ENCODE results near the gene KREMEN2. TPM values are rescaled to one million over a fixed set of nuclear protein-coding genes. Genes with fewer than 3 reads are reported as not detected.

Gene KREMEN2
- total RNA-seq, 1 experiment from 2014 or later = 0.49 TPM

DNA sequence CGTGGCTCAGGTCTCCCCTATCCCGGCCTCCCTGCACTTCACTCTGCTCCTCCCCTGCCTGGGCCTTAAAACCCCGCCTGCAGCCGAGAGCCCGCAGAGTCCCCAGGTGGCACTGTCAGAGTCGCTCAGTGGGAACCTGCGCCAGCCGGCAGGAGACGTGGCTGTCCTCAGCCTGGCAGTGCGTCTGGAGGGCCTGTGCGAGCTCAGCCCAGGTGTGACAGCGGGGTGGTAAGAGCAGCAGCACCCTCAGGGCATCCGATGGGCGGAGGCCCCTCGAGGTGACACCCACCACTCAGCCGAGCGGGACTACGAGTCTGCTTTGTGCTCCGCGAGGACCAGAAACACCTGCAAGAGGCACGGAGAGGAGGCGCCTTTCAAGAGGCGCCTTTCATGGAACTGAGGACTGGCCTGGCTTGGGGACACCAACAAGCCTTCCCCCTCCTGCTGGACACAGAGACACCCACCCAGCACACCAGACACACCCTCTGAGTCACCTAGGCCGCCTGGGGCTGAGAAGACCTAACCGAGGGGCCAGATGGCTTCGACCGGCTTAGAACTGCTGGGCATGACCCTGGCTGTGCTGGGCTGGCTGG is 48.8 kb downstream of the KREMEN2 start, which contains the start of gene CLDN9:
CLDN9 (plus strand) TSS at position 96 of the 593 bp plus-strand sequence; CDS start at position 536, 440 bp downstream.
- TF ChIP-seq, protein P1, sequence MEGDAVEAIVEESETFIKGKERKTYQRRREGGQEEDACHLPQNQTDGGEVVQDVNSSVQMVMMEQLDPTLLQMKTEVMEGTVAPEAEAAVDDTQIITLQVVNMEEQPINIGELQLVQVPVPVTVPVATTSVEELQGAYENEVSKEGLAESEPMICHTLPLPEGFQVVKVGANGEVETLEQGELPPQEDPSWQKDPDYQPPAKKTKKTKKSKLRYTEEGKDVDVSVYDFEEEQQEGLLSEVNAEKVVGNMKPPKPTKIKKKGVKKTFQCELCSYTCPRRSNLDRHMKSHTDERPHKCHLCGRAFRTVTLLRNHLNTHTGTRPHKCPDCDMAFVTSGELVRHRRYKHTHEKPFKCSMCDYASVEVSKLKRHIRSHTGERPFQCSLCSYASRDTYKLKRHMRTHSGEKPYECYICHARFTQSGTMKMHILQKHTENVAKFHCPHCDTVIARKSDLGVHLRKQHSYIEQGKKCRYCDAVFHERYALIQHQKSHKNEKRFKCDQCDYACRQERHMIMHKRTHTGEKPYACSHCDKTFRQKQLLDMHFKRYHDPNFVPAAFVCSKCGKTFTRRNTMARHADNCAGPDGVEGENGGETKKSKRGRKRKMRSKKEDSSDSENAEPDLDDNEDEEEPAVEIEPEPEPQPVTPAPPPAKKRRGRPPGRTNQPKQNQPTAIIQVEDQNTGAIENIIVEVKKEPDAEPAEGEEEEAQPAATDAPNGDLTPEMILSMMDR (conservative IDR thresholded peaks at IDR 0.05; ENCODE audit: low read depth, low read length) = no peak
- no peak for TF ChIP-seq EZH2 (IDR thresholded peaks at IDR 0.05; ENCODE audit: borderline replicate concordance, low read depth, low read length, poor library complexity, severe bottlenecking)
- peaks cover 56% of the 10 kb centered on the region for H3K27me3 ChIP-seq (replicated peaks; ENCODE audit: insufficient read depth, low read depth, low read length, poor library complexity)

DNA sequence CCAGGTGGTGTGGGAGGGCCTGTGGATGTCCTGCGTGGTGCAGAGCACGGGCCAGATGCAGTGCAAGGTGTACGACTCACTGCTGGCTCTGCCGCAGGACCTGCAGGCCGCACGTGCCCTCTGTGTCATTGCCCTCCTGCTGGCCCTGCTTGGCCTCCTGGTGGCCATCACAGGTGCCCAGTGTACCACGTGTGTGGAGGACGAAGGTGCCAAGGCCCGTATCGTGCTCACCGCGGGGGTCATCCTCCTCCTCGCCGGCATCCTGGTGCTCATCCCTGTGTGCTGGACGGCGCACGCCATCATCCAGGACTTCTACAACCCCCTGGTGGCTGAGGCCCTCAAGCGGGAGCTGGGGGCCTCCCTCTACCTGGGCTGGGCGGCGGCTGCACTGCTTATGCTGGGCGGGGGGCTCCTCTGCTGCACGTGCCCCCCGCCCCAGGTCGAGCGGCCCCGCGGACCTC is 49.4 kb downstream of the KREMEN2 start:
- Histone ChIP-seq H3K9me3 (ENCODE audit: low read depth, low read length, poor library complexity, severe bottlenecking) (no peaks in the 10 kb centered on the region), H3K27ac (ENCODE audit: low read depth, low read length, poor library complexity, severe bottlenecking) (no peak overlapping the region), H3K27me3 (replicated peaks; ENCODE audit: insufficient read depth, low read depth, low read length, poor library complexity) (peaks cover 50% of the 10 kb centered on the region), H3K4me1 (ENCODE audit: insufficient read depth, low read length, poor library complexity, severe bottlenecking) (peaks cover 5% of the 10 kb centered on the region), H3K36me3 (ENCODE audit: insufficient read depth, low read length, poor library complexity, severe bottlenecking) (no peaks in the 10 kb centered on the region), H3K4me3 (ENCODE audit: low read depth, low read length, poor library complexity, severe bottlenecking) (no peak overlapping the region)
- DNase-seq (ENCODE audit: low spot score) = no peak
- CTCF ChIA-PET = no interaction called here
- intact Hi-C loops (cut with micrococcal nuclease; ENCODE audit: unreplicated experiment) = no loop called here
- POLR2A ChIA-PET (ENCODE audit: low non-redundant PET) = no interaction called here
- no TSS peak for BruUV-seq (replicated peaks)
- TF ChIP-seq, protein P1 (conservative IDR thresholded peaks at IDR 0.05; ENCODE audit: low read depth, low read length) = no peak
- no peak for TF ChIP-seq EZH2 (IDR thresholded peaks at IDR 0.05; ENCODE audit: borderline replicate concordance, low read depth, low read length, poor library complexity, severe bottlenecking)

More for the DNA sequence above, 48.8 kb downstream of the KREMEN2 start, which contains the start of gene CLDN9:
- no peaks in the 10 kb centered on the region for H3K9me3 ChIP-seq (ENCODE audit: low read depth, low read length, poor library complexity, severe bottlenecking)
- intact Hi-C loops (cut with micrococcal nuclease; ENCODE audit: unreplicated experiment) = no loop called here
- H3K4me3 ChIP-seq (ENCODE audit: low read depth, low read length, poor library complexity, severe bottlenecking) = no peak within 1 kb of the TSS
- H3K36me3 ChIP-seq (ENCODE audit: insufficient read depth, low read length, poor library complexity, severe bottlenecking) = no peaks in the 10 kb centered on the region
- no peak within 1 kb of the TSS for H3K27ac ChIP-seq (ENCODE audit: low read depth, low read length, poor library complexity, severe bottlenecking)
- ChIA-PET CTCF (no interaction called here), POLR2A (ENCODE audit: low non-redundant PET) (no interaction called here)
- H3K4me1 ChIP-seq (ENCODE audit: insufficient read depth, low read length, poor library complexity, severe bottlenecking) = peaks cover 4% of the 10 kb centered on the region
- BruUV-seq (replicated peaks) = no TSS peak
- DNase-seq (ENCODE audit: low spot score) = no peak

DNA sequence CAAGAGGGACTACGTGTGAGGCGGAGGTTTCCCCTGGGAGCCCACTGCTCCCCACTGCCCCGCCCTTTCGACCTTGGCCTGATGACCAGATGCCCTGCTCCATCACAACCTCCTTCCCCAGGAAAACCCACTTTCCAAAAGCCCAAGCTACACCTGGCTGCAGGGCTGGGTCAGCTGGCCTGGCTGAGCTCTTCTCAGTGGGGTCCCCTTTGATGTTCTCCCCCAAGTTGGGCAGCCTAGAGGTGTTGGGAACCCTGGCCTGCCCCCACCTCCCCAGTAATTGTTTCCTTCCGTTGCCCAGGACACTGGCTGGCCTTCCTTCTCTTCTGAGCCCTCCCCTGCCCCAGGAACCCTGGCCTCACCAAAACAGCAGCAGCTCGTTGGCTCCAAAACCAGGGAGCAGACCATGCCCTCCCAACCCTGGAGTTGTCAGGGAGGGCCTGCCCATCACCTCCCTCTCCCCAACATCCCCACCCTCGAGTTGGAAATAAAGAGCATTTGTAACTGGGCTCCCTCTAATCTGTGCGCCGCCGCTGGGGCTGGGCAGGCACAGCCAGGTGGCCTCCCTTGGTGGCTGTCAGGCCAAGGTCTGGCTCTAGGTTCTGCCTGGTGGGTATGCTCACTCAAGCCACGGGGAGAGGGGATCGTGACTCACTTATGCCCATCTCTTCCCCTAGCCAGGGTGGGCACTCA is 50.1 kb downstream of the KREMEN2 start:
- CTCF ChIA-PET = no interaction called here
- Histone ChIP-seq H3K36me3 (ENCODE audit: insufficient read depth, low read length, poor library complexity, severe bottlenecking) (no peaks in the 10 kb centered on the region), H3K27me3 (replicated peaks; ENCODE audit: insufficient read depth, low read depth, low read length, poor library complexity) (peaks cover 46% of the 10 kb centered on the region), H3K4me1 (ENCODE audit: insufficient read depth, low read length, poor library complexity, severe bottlenecking) (peaks cover 8% of the 10 kb centered on the region), H3K27ac (ENCODE audit: low read depth, low read length, poor library complexity, severe bottlenecking) (no peak overlapping the region), H3K4me3 (ENCODE audit: low read depth, low read length, poor library complexity, severe bottlenecking) (no peak overlapping the region), H3K9me3 (ENCODE audit: low read depth, low read length, poor library complexity, severe bottlenecking) (no peaks in the 10 kb centered on the region)
- no peak for DNase-seq (ENCODE audit: low spot score)
- TF ChIP-seq, protein P1 (conservative IDR thresholded peaks at IDR 0.05; ENCODE audit: low read depth, low read length) = no peak
- TF ChIP-seq EZH2 (IDR thresholded peaks at IDR 0.05; ENCODE audit: borderline replicate concordance, low read depth, low read length, poor library complexity, severe bottlenecking) = no peak
- POLR2A ChIA-PET (ENCODE audit: low non-redundant PET) = no interaction called here
- intact Hi-C loops (cut with micrococcal nuclease; ENCODE audit: unreplicated experiment) = no loop called here
- no TSS peak for BruUV-seq (replicated peaks)

All from A673 (cell line).